Inferior parietal cortex (tissue), 1 donor: ENCODE data around the gene CDKAL1.

Experiments
- DNase-seq: peaks from one replicate; pipeline ENCODE4 v3.0.0-alpha.2; 2016; ENCODE audit errors: extremely low spot score

CDKAL1 gene

DNA sequence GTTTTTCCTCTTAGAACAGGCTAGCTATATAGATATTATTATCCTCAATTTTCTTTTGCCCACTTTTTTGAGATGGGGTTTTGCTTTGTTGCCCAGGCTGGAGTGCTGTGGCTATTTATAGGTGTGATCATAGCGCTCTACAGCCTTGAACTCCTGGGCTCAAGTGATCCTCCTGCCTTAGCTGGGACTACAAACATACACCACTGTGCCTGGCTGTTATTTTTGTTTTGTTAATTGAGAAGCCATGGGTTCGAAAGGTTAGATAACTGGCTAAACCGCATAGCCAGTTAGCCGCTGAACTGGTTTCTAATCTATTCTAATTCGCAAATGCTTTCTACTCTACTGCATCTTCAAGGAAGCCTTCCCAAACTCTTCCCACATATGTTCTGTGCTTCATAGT, 425.8 kb downstream of the CDKAL1 start:
- no peak for DNase-seq

DNA sequence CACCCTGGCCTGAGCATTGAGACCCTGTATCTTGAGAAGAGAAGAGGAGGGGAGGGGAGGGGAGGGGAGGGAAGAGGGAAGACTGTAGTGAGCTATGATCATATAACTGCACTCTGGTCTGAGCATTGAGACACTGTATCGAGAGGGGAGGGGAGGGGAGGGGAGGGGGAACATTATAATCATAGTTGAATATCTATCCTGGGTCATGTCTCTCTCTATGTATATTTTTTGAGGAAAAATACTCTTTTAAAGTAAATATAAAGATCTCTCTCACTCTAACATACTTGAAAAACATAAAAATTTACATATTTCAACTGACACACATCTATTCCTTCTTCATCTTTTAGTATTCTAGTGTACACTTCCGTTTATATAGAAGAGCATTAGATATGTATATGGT, 431.0 kb downstream of the CDKAL1 start:
- DNase-seq, result no peak

DNA sequence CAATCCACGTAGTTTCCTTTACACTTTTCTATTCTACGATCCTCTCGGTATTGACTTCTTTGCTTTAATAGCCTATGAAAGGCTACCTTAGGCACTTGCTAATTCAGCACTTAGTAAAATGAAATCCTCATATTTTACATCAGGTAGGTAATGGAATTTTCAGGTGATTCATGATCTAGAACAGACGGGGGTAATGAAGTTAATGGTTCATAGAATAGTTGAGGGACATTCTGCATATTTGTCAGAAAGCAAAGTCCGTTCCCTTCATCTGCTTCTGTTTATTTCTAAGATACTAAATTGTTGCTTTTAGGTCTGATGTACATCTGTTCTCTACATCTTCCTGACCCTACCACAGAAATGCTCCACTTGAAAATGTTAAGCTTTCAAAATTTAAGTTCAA, 431.7 kb downstream of the CDKAL1 start:
- no peak for DNase-seq

DNA sequence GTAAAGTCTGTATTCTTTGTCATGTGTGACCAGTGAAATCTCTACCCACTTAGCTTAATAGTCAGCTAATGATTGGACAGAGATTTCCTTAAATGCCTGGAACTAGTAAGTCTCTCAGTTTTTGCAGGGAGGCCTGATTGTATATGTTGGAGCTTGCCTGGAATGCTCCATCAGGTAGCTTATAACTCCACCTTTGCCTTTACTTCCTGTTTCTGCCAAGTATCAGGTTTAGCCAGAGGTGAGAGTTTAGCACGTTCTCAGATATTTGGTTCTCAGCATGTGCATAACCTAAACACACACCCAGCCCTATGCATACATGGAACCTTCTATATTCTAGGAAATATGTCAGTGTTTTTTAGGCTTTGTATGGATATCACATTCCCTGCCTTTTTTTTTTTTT, 435.3 kb downstream of the CDKAL1 start:
- DNase-seq, result no peak

DNA sequence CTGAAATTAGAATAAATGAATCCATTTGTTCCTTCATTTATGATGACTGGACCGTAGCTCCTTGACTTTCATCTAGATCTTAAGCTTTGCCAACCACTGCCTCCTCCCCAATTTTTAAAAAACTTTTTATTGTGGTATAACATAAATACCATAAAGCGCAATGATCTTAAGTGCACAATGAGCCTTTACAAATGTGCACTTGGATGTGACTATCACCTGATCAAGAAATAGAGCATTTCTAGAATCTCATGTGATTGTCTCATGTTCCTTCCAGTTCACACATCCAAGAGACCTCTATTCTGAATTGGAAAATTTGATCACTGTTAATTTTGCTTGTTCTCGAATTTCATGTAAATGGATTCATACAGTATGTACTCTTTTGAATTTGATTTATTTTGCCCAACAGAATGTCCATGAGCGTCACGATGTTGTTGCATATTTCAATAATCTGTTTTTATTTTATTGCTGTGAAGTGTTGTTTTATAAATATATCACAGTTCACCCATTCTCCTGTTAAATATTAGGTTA, 442.2 kb downstream of the CDKAL1 start:
- no peak for DNase-seq

DNA sequence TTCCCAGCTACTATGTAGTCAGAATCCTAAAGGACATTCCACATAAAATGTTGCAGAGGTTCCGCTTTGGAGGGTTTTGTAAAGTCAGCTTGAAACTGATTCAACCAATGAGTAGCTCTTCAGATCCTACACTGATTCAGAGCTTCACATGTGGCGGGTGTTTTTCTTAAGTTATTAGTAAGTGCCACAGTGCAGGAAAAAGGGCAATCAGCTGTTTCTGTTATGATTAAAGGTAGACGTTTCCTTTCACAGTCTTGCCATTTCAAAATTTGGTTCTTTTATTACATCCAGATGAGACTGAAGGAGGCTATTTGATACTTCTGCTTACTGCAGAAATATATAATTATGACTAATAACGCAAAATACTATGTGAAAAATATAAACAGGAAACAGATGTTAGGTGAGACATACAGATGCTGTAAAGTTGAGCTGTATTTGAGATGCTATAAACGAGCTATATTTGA, 443.9 kb downstream of the CDKAL1 start:
- no peak for DNase-seq

DNA sequence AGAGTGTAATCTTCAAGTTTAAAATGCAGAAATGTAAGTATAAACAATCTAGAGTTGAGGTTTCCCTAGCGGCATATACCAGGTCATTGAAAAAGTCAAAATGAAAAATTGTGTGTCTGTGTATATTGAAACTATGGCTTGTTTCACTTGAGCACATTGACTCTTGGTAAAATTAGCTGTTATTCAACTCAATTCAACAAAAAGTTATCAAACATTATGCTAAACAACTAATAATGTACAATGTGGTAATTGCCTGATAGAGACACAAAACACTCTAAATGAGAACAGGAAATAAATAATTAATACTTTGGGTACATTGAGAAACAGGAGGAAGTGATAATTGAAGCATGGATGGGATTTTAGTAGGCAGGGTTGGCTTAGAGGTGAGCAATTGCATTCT, 444.8 kb downstream of the CDKAL1 start:
- DNase-seq, result no peak

DNA sequence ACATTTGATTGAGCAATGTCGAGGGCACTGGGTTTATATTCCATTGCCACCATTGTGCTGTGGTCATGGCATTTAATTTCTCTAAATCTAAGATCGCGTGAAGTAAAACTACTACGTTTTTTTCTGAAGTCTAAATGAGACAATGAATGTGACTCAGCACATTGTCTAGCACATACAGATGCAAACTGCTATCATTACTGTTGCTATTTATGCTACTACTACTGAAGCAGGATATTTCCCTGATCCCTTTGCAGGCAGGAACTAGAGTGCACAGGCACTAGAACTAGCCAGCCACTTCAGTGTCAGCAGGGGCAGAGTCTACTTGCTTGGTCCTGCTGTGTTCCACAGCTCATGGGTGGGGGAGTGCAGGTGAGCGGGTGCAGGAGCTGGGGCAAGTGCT, 449.7 kb downstream of the CDKAL1 start:
- no peak for DNase-seq

DNA sequence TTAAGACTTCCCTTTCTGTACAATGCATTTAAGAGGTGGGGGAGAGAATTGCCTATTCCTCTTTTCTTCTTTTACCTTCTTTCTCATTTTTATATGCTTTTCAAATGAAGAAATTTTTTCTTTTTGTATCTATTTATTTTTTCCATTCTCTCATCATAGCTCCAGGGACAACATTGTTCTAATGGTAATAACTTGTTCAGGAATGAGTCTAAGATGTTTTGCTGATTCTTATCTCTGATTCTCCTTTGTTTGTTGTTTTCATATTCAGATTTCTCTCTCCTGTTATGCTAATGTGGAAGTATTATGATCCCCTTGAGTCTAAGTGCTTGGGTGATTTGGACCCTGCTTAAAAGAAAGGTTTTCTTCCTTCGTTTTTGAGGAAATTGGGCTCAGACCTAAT, 451.6 kb downstream of the CDKAL1 start:
- no peak for DNase-seq

DNA sequence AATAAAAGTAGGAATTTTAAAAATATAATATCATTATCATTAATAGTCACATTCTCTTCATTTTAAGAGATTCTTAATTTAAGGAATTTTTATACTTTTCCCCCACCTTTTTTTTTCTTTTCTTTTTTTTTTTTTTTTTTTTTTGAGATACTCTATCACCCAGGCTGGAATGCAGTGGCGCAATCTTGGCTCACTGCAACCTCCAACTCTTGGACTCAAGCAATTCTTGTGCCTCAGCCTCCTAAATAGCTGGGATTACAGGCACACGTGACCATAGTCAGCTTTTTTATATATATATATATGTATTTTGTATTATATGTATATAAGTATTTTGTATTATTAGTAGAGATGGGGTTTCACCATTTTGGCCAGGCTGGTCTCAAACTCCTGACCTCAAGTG, 457.7 kb downstream of the CDKAL1 start:
- no peak for DNase-seq

DNA sequence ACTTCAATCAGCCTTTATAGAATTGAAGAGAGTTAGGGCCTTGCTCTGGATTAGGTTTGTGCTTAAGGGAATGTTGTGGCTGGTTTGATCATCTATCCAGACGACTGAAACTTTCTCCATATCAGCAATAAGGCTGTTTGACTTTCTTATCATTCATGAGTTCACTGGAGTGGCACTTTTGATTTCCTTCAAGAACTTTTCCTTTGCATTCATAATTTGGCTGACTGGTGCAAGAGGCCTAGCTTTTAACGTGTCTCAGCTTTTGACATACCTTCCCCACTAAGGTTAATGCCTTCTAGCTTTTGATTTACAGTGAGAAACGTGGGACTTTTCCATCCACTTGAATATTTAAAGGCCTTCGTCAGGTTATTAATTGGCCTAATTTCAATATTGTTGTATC, 461.8 kb downstream of the CDKAL1 start:
- no peak for DNase-seq

DNA sequence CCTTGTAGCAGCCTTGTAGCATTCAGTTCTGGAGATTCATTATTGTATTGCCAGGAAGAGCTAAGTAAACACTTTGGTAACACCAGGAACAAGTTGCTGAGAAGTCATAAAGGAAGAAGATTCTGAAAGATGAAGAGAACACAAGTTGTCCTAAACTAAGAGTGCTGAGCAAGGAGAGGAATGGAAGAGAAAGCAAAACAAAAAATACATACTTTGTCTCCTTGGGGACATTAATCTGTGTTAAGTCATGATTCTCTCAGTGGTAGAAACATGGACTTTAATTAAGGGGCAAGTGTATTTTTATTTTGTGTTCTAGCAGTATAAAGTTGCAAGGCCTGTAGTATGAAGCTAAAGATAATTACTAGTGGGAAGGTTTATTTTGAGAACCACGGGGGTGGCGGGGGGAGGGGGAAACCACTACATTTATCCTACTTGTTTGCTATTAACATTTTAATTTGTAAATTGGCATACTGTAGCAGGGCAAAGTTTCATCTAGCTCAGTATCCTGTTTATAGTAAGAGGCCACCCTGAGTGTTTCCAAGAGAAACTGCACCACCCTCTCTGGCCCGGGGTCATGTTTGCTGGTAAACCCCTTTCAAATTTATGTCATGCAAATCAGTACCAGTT, 463.0 kb downstream of the CDKAL1 start:
- no peak for DNase-seq

DNA sequence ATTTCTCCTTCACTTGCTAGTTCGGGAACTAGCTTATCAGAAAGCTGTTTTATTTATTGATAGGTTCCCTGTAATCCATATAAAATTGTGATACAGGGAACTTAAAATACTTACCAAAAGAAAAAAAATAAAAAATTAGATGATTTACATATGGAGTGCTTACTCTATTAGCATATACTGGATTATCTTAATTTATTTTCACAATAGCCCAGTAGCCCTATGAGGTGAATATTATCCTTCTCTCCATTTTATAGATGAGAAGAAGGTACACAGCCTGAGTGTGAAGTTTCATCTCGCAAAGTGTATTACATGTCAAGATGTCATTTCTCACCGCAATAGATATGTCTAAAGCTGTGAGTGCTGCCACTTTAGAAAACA, 463.5 kb downstream of the CDKAL1 start:
- no peak for DNase-seq

DNA sequence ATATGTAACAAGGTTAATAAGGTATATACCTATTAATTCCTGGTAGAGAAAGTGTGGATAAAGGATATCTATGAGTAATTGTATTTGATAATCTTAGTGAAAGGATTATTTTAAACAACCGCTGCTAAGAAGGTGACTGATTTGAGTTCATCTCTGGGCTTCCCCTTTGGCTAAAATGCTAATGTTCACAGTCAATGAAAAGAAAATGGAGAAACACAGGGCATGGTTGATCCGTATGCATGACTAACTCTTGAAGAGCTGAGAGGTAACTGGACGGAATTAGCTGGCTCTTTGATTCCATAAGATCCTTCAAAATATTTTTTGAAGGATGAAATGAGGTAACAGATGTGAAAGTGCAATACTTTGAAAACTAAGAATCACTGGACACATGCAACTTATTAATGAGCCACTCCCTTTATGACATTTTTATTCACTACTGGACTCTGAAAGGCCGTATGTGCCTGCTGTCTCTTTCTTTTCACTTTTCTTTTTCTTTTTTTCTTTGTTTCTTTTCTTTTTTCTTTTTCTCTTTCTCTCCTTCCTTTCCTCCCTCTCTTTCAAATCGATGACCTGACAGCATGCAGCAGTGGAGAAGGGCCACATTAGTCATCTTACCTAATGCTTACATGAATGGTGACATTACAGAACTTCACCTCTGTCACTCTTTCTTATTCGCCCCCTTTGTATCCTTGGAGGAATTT, 464.6 kb downstream of the CDKAL1 start:
- no peak for DNase-seq

DNA sequence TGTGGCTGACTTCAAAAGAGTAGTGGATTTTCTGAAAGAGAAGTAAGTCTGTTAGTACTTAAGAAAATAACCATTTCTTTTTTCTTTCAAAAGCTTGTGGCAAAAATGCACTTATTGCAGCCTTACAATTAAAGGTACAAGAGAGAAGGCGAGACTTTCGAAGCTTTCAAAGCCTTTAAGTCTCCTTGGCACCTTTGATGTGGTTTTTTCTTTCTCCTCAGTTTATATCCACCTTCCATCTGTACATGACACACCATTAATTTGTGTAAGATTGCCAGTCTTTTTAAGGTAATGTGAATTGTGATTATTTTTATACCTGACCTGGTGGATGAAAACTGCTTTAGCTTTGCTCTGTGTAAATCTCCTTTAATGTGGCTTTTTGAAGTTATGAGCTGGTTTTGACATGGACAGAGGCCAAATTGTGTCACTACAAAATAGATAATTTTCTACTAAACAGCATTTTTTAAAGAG, 466.1 kb downstream of the CDKAL1 start:
- no peak for DNase-seq

DNA sequence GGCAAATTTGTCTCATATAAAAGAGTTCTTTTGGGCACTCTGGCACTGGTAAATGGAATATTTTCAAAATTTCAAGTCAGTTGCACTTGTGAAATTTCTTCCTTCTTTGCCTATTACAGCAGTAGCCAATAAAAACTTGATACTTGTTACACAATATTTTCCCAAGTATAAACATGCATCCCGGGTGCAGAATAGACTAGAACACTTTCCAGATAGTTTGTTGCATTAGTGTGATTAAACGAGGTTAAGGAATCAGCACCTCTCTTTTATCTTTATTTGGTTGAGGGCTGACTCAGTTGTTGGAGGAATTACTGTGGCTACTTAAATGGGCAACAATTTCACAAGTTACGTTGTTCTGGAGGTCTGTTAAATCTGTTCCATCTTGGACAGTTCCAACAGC, 467.5 kb downstream of the CDKAL1 start:
- no peak for DNase-seq

DNA sequence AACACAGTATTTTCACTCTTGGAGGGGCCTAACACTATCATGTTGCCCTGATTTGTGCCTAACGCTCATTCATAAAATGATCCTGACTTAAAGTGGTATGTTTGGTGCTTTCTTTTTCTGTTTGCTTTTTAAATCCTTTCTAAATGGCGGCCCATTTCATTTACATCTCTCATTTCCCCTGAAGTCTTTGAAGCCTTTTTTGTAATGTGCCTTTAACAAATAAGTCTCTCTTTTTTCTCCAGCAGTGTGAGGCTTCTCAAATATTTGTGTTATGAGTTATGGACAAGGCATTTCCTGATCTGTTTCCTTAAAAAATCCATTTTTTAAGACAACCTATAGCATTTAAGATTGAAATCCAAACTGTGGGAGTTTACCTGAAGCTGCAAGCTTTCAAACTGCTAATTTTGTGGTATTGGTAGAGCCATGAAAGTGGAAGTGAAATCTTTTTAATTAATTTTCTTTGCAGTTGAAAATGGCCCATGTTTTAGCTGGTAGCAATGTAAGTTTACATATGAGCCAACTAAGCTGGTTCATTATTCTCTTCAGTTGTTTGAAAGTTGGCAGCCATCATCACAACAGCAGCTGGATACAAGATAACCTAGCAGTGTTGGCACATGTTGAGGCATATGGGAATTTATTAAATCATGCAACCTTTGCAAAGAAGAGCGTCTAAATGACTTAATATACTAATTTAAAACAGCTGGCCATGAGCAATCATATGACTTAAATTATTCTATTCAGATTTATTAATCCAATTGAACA, 469.7 kb downstream of the CDKAL1 start:
- no peak for DNase-seq

DNA sequence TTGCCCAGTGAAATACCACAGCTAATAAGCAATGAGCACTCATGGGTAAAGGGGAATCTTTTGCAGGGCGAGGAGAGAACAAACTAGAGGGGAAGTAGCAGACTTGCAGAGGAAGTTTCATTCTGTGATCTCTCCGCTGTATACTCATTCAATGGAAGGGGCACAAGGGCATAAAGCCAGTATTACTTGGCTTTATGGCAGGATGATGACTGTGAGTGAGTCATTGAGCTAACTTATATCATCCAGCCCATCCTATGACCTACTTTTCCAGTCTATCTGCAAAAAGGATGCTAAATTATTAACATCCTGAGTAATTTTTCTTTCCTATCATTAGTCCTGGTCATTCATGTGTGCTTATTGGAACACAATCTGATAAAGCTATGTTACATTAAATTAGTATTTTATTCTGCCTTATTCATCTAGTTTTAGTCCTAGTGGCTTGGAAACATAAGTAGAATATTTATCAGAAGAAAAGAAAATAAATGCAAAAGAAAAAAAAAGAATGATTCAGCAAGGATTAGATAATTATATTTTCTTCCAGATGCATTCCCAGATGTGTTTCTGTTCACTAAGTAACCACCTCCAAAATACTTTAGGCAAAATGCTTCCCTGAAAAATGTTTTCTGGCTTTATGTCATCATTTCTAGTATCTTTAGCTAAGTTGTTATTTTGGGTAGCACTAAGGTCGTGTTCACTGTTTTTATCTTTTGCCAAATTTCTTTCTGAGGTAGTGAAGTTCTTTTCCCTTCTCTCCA, 471.7 kb downstream of the CDKAL1 start:
- no peak for DNase-seq

DNA sequence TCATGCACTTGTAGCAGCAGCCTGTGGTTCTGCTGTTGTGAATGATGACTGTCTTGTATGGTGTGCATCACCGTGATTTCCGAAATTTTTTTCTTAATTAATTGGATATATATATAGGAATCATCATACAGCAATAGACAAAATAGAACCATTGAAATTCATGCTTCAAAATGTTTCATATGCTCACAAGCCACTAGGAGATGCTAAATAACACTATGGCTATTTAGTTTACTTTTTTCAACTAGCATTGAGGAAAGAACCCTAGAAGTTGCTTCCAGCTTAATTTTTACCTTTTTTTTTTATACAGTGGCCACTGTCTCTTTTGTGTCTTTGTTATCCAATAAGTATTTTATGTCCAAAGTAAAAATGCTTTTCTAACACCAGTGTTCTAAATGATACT, 485.4 kb downstream of the CDKAL1 start:
- DNase-seq, result no peak

DNA sequence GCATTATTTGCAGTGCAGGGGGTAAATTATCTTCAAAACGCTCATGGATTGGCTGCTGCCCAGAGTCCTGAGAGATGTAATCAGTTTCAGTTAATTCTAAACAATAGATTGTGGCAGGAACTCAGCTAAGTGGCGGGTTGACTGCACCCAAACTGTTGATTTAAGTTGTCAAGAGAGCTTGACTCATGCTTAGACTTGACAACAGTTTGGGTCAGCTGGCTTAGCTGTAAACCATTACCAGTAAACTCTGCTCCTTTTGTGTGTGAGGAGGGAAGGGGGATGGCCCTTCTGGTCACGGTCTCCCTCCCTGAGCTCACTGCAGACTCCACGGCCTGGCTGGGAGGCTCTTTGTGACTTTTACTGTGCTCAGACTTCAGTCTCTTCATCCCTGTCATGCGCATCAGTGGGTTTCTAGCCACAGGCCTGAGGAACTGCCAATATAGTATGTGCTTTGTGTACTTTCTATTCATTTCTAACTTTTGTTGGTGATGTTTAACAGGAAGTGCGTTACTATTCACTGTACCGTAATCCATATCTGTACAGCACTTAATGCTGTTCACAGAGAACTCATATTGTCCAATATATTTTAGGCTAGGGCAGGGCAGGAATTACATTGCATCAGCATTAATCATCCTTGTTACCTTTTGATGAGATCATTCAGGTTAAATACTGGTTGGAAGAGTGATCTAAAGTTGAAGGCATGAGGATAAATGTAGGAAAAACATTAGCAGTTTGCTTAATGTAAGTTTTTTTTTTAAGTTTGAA, 488.3 kb downstream of the CDKAL1 start:
- no peak for DNase-seq

DNA sequence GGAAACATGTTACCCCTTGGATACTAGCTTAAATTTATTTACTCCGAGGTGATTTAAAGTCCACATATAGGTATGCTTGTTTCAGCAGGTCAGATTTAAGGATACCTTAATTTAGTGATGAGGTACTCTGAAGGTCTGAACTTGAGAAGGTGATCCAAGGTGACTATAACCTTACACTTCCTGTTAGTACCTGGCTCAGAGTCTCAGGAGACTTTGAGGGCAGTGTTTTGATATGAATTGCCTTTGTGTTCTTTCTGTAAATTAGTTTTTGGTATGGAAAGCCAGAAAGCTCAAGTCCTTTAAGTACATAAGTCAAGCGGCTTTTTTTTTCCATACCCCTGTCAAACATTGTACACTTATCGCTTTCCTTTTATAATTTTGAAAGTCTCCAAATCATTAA, 489.0 kb downstream of the CDKAL1 start:
- DNase-seq, result no peak
